Osteoblast (primary cell): ENCODE results near the gene MYO1G. TPM values are rescaled to one million over a fixed set of nuclear protein-coding genes. Genes with fewer than 3 reads are reported as not detected.
A peak's percentile ranks its signal among the peaks of the same experiment; 100 is the strongest.

Source experiments
- DNase-seq: peaks from one replicate; pipeline ENCODE4 v3.0.0; 2011; ENCODE audit warnings: low spot score, mixed read lengths; ENCODE audit not compliant: insufficient read length; ENCODE audit errors: missing footprints
- H2AFZ ChIP-seq: 2 replicates; pipeline ENCODE4 v1.6.0; 2011; ENCODE audit warnings: mild to moderate bottlenecking, low read length
- H3K27ac ChIP-seq: 2 replicates; pipeline ENCODE4 v1.5.1; 2011; ENCODE audit warnings: mild to moderate bottlenecking, low read depth, low read length, moderate library complexity
- H3K27me3 ChIP-seq: 2 replicates; pipeline ENCODE4 v1.6.0; 2012; ENCODE audit warnings: mild to moderate bottlenecking, control low read depth, inconsistent platforms, low read length, moderate library complexity; ENCODE audit not compliant: insufficient read depth
- H3K36me3 ChIP-seq: 2 replicates; pipeline ENCODE4 v1.5.1; 2011; ENCODE audit warnings: mild to moderate bottlenecking, low read length, control low read depth, moderate library complexity; ENCODE audit not compliant: insufficient read depth
- H3K4me1 ChIP-seq: 2 replicates; pipeline ENCODE4 v1.5.1; 2011; ENCODE audit warnings: mild to moderate bottlenecking, low read length, control low read depth, moderate library complexity; ENCODE audit not compliant: insufficient read depth
- H3K4me2 ChIP-seq: 2 replicates; pipeline ENCODE4 v1.6.0; 2011; ENCODE audit warnings: mild to moderate bottlenecking, low read length; ENCODE audit not compliant: insufficient read depth
- H3K4me3 ChIP-seq: fragments of 200-600 bp; sonication (generic); 3 replicates; pipeline ENCODE4 v1.5.1; 2012; ENCODE audit warnings: mild to moderate bottlenecking, low read length, inconsistent platforms; ENCODE audit not compliant: insufficient read depth
- H3K79me2 ChIP-seq: 2 replicates; pipeline ENCODE4 v1.6.0; 2012; ENCODE audit warnings: mild to moderate bottlenecking, low read length, control low read depth, inconsistent platforms; ENCODE audit not compliant: insufficient read depth
- H3K9me3 ChIP-seq: 2 replicates; pipeline ENCODE4 v1.5.1; 2011; ENCODE audit warnings: low read depth, low read length, control low read depth
- H4K20me1 ChIP-seq: 2 replicates; pipeline ENCODE4 v1.6.0; 2012; ENCODE audit warnings: mild to moderate bottlenecking, low read length, control low read depth; ENCODE audit not compliant: insufficient read depth
- CTCF ChIP-seq: IDR thresholded peaks from 2 replicates; pipeline ENCODE4 v1.5.1; 2011; ENCODE audit warnings: mild to moderate bottlenecking, low read depth, low read length, moderate library complexity; ENCODE audit errors: extremely low read depth
- total RNA-seq: library from RNA; depleted of rRNA; stranded (reverse); fragments of >200 nt; gene quantifications from 2 replicates; pipeline ENCODE4 v1.2.3, GENCODE V29; 2012

MYO1G gene
- total RNA-seq, 1 donor: 0.36 TPM

GRCh38 chr7:44949303-44949702 is 29.5 kb downstream of the MYO1G start:
- no peak for TF ChIP-seq CTCF
- H3K27ac ChIP-seq: no peak overlapping the region
- no peak overlapping the region for H3K4me3 ChIP-seq
- H3K27me3 ChIP-seq: peaks cover 24% of the 10 kb centered on the region
- H4K20me1 ChIP-seq: no peaks in the 10 kb centered on the region
- no peaks in the 10 kb centered on the region for H3K79me2 ChIP-seq
- H3K36me3 ChIP-seq: no peaks in the 10 kb centered on the region
- DNase-seq: no peak
- H3K9me3 ChIP-seq: no peaks in the 10 kb centered on the region
- H3K4me2 ChIP-seq: no peak overlapping the region
- no peaks in the 10 kb centered on the region for H3K4me1 ChIP-seq
- no peak overlapping the region for H2AFZ ChIP-seq

- DNase-seq: peak; percentile 15
- no peak overlapping the region for H3K27ac ChIP-seq
- H3K36me3 ChIP-seq: no peaks in the 10 kb centered on the region
- H3K4me1 ChIP-seq: no peaks in the 10 kb centered on the region
- peaks cover 14% of the 10 kb centered on the region for H3K27me3 ChIP-seq
- no peak overlapping the region for H2AFZ ChIP-seq
- no peak overlapping the region for H3K4me3 ChIP-seq
- H3K79me2 ChIP-seq: no peaks in the 10 kb centered on the region
- no peaks in the 10 kb centered on the region for H4K20me1 ChIP-seq
- no peak overlapping the region for H3K4me2 ChIP-seq
- no peak for TF ChIP-seq CTCF
- no peaks in the 10 kb centered on the region for H3K9me3 ChIP-seq
Observed at GRCh38 chr7:44945479-44945878, 33.3 kb downstream of the MYO1G start.

- no peak overlapping the region for H3K27ac ChIP-seq
- H3K27me3 ChIP-seq: peaks cover 13% of the 10 kb centered on the region
- TF ChIP-seq CTCF: no peak
- H3K4me1 ChIP-seq: no peaks in the 10 kb centered on the region
- no peak overlapping the region for H3K4me3 ChIP-seq
- no peak overlapping the region for H2AFZ ChIP-seq
- H3K9me3 ChIP-seq: no peaks in the 10 kb centered on the region
- no peaks in the 10 kb centered on the region for H3K79me2 ChIP-seq
- no peak overlapping the region for H3K4me2 ChIP-seq
- H3K36me3 ChIP-seq: no peaks in the 10 kb centered on the region
- H4K20me1 ChIP-seq: no peaks in the 10 kb centered on the region
- no peak for DNase-seq
Observed at GRCh38 chr7:44944821-44945220, 34.0 kb downstream of the MYO1G start.

- Histone ChIP-seq H3K27me3 (peaks cover 14% of the 10 kb centered on the region), H3K4me3 (no peak overlapping the region)
Observed at GRCh38 chr7:44943631-44944030, 35.2 kb downstream of the MYO1G start.

More at GRCh38 chr7:44943631-44944030, 35.2 kb downstream of the MYO1G start:
- no peak for TF ChIP-seq CTCF
- Histone ChIP-seq H4K20me1 (no peaks in the 10 kb centered on the region), H3K4me1 (no peaks in the 10 kb centered on the region), H3K9me3 (no peaks in the 10 kb centered on the region), H3K79me2 (no peaks in the 10 kb centered on the region), H3K36me3 (no peaks in the 10 kb centered on the region), H3K4me2 (no peak overlapping the region), H3K27ac (no peak overlapping the region), H2AFZ (no peak overlapping the region)
- no peak for DNase-seq
